Thoracic aorta (tissue), 2 donors: Measurements from ENCODE around the gene LIG1. TPM values are rescaled to one million over a fixed set of nuclear protein-coding genes. Genes with fewer than 3 reads are reported as not detected.

Experiments
- ATAC-seq: fragments of 150-250 bp; one replicate; pipeline ENCODE4 v1.8.0; 2017; ENCODE audit warnings: low read depth; ENCODE audit not compliant: insufficient number of reproducible peaks, low FRiP score
- DNase-seq: peaks from one replicate; pipeline ENCODE4 v3.0.0-alpha.2; 2020; ENCODE audit warnings: low spot score
- H3K27ac ChIP-seq, 2 donors: fragments of 200-600 bp; sonication (generic); 1 replicate in 1 of 2; 2 replicates in 1 of 2; pipeline ENCODE4 v1.5.1; 2016; ENCODE audit warnings: mild to moderate bottlenecking in 2 of 2, moderate library complexity in 2 of 2
- H3K27me3 ChIP-seq: fragments of 200-600 bp; sonication (generic); replicated peaks from 2 replicates; pipeline ENCODE4 v1.6.0; 2016; ENCODE audit warnings: mild to moderate bottlenecking; ENCODE audit not compliant: insufficient read depth
- H3K36me3 ChIP-seq: fragments of 200-600 bp; sonication (generic); one replicate; pipeline ENCODE4 v1.5.1; 2016
- H3K4me1 ChIP-seq, 2 donors: fragments of 200-600 bp; sonication (generic); 1 replicate in 1 of 2; 2 replicates in 1 of 2; pipeline versions ENCODE4 v1.5.1 to v1.6.0; 2016; ENCODE audit warnings: low read depth in 2 of 2, mild to moderate bottlenecking in 1 of 2; ENCODE audit not compliant: control insufficient read depth in 1 of 2
- H3K4me3 ChIP-seq: fragments of 200-600 bp; sonication (generic); 2 replicates; pipeline ENCODE4 v1.5.1; 2016; ENCODE audit warnings: mild to moderate bottlenecking
- H3K9me3 ChIP-seq: fragments of 200-600 bp; sonication (generic); 2 replicates; pipeline ENCODE4 v1.5.1; 2016
- total RNA-seq, 2 donors: library from RNA; depleted of rRNA; stranded (reverse); fragments of >200 nt; gene quantifications; one replicate each; pipeline versions ENCODE4 v1.1.0 to v1.2.3, GENCODE V29; 2016
- TF ChIP-seq, protein P1 (sequence below): fragments of 200-600 bp; sonication (generic); IDR thresholded peaks from one replicate; pipeline ENCODE4 v1.5.1; 2019; ENCODE audit warnings: antibody characterized with exemption

The LIG1 gene
- total RNA-seq, 2 donors from 2014 or later: 5.4 to 23.2 TPM

DNA sequence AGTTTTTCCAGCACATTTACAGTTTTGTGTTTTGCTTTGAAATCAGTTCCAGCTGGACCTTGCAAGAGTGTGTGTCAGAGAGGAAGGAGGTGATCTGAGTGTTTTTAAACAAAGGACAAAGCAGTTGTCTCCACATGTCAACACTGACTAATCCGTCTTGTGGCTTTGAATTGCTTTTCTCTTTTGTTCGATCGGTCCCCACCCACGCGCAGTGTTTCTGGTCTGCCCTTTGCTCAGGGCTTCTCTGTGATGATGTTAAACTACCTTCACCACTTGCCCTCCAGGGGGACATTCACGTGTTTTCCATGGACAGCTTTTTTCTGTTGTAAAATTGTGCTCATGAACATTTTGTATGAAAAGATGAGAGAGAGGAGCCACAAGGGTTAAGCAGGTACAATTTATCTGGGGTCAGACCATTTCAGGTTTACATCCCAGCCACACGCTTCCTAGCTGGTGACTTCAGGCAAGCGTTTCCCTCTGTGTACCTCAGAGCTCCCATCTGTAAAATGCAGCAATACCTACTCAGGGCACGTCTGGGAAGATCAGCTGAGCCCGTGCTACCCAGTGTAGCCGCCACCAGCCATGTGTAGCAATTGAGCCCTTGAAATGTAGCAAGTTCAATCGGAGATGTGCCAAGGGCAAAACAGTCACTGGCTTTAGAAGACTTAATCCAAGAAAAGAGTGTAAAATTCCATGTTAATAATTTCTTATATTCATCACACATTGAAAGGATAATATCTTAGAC is 46.1 kb downstream of the LIG1 start:
- Histone ChIP-seq H3K36me3 (peaks cover 4% of the 10 kb centered on the region), H3K4me1 (no peaks in the 10 kb centered on the region), H3K27me3 (no peaks in the 10 kb centered on the region), H3K27ac (no peak overlapping the region), H3K4me3 (no peak overlapping the region), H3K9me3 (no peaks in the 10 kb centered on the region)
- DNase-seq (no peak), ATAC-seq (no peak)
- TF ChIP-seq, protein P1, sequence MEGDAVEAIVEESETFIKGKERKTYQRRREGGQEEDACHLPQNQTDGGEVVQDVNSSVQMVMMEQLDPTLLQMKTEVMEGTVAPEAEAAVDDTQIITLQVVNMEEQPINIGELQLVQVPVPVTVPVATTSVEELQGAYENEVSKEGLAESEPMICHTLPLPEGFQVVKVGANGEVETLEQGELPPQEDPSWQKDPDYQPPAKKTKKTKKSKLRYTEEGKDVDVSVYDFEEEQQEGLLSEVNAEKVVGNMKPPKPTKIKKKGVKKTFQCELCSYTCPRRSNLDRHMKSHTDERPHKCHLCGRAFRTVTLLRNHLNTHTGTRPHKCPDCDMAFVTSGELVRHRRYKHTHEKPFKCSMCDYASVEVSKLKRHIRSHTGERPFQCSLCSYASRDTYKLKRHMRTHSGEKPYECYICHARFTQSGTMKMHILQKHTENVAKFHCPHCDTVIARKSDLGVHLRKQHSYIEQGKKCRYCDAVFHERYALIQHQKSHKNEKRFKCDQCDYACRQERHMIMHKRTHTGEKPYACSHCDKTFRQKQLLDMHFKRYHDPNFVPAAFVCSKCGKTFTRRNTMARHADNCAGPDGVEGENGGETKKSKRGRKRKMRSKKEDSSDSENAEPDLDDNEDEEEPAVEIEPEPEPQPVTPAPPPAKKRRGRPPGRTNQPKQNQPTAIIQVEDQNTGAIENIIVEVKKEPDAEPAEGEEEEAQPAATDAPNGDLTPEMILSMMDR: no peak

DNA sequence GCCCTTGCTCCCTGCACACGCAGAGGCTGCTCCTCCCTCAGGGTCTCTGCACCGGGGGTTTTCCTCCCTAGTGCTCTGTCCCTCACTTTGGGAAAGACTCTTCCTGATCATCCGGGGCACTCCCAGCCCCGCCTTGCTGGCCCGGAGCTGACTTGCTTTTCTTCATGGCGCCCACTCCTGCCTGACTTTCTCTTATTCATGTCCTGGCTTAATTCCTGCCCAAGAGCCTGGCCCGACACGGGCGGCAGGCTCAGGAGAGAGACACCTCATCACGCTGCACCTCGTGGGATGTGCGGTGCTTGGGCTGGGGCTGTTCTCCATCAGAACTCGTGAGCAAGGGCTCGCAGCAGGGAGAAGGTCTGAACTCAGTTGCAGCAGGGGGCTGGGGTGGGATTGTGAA is 47.7 kb downstream of the LIG1 start:
- no peak overlapping the region for H3K4me3 ChIP-seq
- no peaks in the 10 kb centered on the region for H3K36me3 ChIP-seq
- no peaks in the 10 kb centered on the region for H3K4me1 ChIP-seq
- no peak overlapping the region for H3K27ac ChIP-seq
- ATAC-seq (no peak), DNase-seq (no peak)
- H3K9me3 ChIP-seq: no peaks in the 10 kb centered on the region
- TF ChIP-seq, protein P1: no peak
- no peaks in the 10 kb centered on the region for H3K27me3 ChIP-seq

DNA sequence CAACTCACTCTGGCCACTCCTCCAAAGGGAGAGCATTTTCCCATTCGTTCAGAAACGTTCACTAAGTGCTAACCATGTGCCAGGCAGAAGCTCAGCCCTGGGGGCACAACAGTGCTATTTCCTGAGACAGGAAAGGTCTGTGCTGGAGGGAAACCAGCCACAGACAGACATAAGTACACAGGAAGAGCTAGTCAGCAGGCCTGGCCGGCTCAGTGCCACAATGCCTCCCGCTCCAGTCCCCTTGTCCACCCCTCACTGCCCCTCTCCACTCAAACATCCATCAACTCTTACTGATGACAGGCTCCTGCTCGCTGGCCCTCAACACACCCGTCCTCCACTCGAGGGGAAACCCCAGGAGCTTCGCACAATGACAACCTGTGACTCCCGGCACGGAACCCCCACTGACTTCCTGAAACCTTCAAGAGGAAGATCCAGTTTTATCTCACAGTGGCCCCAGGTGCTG is 48.2 kb downstream of the LIG1 start:
- H3K36me3 ChIP-seq: no peaks in the 10 kb centered on the region
- no peak overlapping the region for H3K27ac ChIP-seq
- TF ChIP-seq, protein P1: no peak
- H3K27me3 ChIP-seq: no peaks in the 10 kb centered on the region
- no peak overlapping the region for H3K4me3 ChIP-seq
- ATAC-seq (no peak), DNase-seq (no peak)
- no peaks in the 10 kb centered on the region for H3K4me1 ChIP-seq
- H3K9me3 ChIP-seq: no peaks in the 10 kb centered on the region

DNA sequence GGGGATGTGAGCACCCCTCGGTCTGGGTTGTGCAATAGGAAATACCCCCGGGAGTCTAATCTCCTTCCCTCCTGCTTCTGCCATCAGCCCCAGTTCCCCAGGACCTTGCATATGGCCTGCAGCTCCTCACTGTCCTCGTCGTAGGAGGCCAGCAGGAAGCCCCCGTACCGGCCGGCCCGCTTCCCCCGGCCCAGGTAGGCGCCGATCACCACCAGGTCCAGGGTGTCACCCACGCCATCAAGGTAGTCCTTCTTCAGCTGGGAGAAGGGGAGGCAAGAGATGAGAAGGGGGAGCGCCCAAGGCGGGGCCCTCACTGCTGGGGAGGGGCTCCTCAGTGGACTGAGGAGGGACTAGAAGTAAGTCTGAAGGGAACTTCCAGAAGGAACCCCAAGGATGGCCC is 49.1 kb downstream of the LIG1 start:
- TF ChIP-seq, protein P1: no peak
- H3K9me3 ChIP-seq: no peaks in the 10 kb centered on the region
- H3K27me3 ChIP-seq: no peaks in the 10 kb centered on the region
- no peak overlapping the region for H3K4me3 ChIP-seq
- no peaks in the 10 kb centered on the region for H3K36me3 ChIP-seq
- DNase-seq (no peak), ATAC-seq (no peak)
- H3K4me1 ChIP-seq: no peaks in the 10 kb centered on the region
- no peak overlapping the region for H3K27ac ChIP-seq

DNA sequence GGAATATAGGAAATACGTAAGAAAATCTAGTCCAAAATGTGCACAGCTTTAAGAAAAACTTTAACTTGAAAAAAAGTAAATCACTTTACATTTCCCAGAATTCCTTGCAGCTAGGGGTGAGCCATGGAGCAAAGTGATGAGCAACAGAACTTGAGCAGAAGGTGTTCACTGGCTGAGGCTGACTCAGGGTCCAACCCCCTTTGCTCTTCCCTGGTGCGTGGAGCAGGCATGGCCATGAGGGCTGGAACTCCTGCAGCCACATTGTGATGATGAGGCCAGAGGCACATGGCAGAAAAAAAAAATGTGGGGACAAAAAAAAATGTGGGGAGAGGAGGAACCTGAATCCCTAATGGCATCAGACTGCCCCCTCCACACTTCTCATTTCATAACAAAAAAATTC is 49.6 kb downstream of the LIG1 start:
- H3K4me1 ChIP-seq: no peaks in the 10 kb centered on the region
- no peak overlapping the region for H3K27ac ChIP-seq
- TF ChIP-seq, protein P1: no peak
- H3K4me3 ChIP-seq: no peak overlapping the region
- H3K36me3 ChIP-seq: no peaks in the 10 kb centered on the region
- ATAC-seq (no peak), DNase-seq (no peak)
- no peaks in the 10 kb centered on the region for H3K9me3 ChIP-seq
- H3K27me3 ChIP-seq: no peaks in the 10 kb centered on the region
